ENCODE measurements around the gene CTNNBL1.
"Not testable (repeated sequence)": the region's sequence is repeated elsewhere in the genome, so short reads cannot be mapped to it uniquely, and the experiment has no call there.

The CTNNBL1 gene

GRCh38 chr20:37713396-37713795 is 19.6 kb downstream of the CTNNBL1 start:
- DNase-seq: no peak

GRCh38 chr20:37714978-37715672 is 21.3 kb downstream of the CTNNBL1 start:
- DNase-seq: peak; percentile 87

- DNase-seq: no peak
These were observed 27.9 kb downstream of the CTNNBL1 start for GRCh38 chr20:37721751-37722150.

GRCh38 chr20:37722312-37722711 is 28.5 kb downstream of the CTNNBL1 start:
- not testable (repeated sequence) for DNase-seq

GRCh38 chr20:37723668-37724067 is 29.8 kb downstream of the CTNNBL1 start:
- no peak for DNase-seq

GRCh38 chr20:37725165-37725564 is 31.3 kb downstream of the CTNNBL1 start:
- no peak for DNase-seq

- no peak for DNase-seq
These were observed 32.0 kb downstream of the CTNNBL1 start for GRCh38 chr20:37725855-37726254.

GRCh38 chr20:37726321-37726720 is 32.5 kb downstream of the CTNNBL1 start:
- DNase-seq: no peak

- no peak for DNase-seq
These were observed 33.4 kb downstream of the CTNNBL1 start for GRCh38 chr20:37726971-37727956.

- DNase-seq: no peak
These were observed 34.3 kb downstream of the CTNNBL1 start for GRCh38 chr20:37727957-37728634.

GRCh38 chr20:37728635-37728983 is 34.8 kb downstream of the CTNNBL1 start:
- no peak for DNase-seq

- DNase-seq: no peak
These were observed 35.6 kb downstream of the CTNNBL1 start for GRCh38 chr20:37729452-37729851.

GRCh38 chr20:37729909-37730308 is 36.1 kb downstream of the CTNNBL1 start:
- no peak for DNase-seq

- no peak for DNase-seq
These were observed 39.6 kb downstream of the CTNNBL1 start for GRCh38 chr20:37733416-37733815.

GRCh38 chr20:37734228-37734985 is 40.6 kb downstream of the CTNNBL1 start:
- no peak for DNase-seq

GRCh38 chr20:37735541-37735940 is 41.7 kb downstream of the CTNNBL1 start:
- DNase-seq: no peak

GRCh38 chr20:37736132-37736531 is 42.3 kb downstream of the CTNNBL1 start:
- DNase-seq: no peak

- no peak for DNase-seq
These were observed 44.1 kb downstream of the CTNNBL1 start for GRCh38 chr20:37737826-37738420.

GRCh38 chr20:37741055-37741454 is 47.2 kb downstream of the CTNNBL1 start:
- DNase-seq: no peak

GRCh38 chr20:37741570-37741969 is 47.7 kb downstream of the CTNNBL1 start:
- no peak for DNase-seq

GRCh38 chr20:37742131-37742530 is 48.3 kb downstream of the CTNNBL1 start:
- DNase-seq: no peak

GRCh38 chr20:37744347-37744746 is 50.5 kb downstream of the CTNNBL1 start:
- no peak for DNase-seq

All from GF-D8 (cell line).